Panc1 (cell line): Measurements from ENCODE around the gene COIL.

Experiments used
- CTCF ChIP-seq: fragments of 450-650 bp; IDR thresholded peaks from 2 replicates; pipeline ENCODE4 v1.5.1; 2017; ENCODE audit warnings: mild to moderate bottlenecking
- POLR2AphosphoS5 ChIP-seq: IDR thresholded peaks from 2 replicates; pipeline ENCODE4 v1.6.1; 2012; ENCODE audit warnings: mild to moderate bottlenecking, low read depth, low read length, moderate library complexity

- TF ChIP-seq CTCF, result no peak
- no peak for TF ChIP-seq POLR2AphosphoS5
Observed at GRCh38 chr17:56917559-56918296, 43.1 kb downstream of the COIL start.
